CD4-positive, alpha-beta T cell treated with Interferon alpha-2 for 1 hour (primary cell): ENCODE results near the gene MALL.
"Not testable (repeated sequence)": the region's sequence is repeated elsewhere in the genome, so short reads cannot be mapped to it uniquely, and the experiment has no call there.

Experiments used
- DNase-seq, 2 donors: peaks; one replicate each; pipeline ENCODE4 v3.0.0-alpha.2; 2020 to 2022

Gene MALL

GRCh38 chr2:110115291-110116032, at the start of gene MALL:
MALL (minus strand) TSS chr2:110115822; CDS start chr2:110115792, 30 bp downstream.
- DNase-seq = no peak

- DNase-seq = peak in 1 of 2 donors; percentile 33
Observed at GRCh38 chr2:110157153-110157793, 41.7 kb upstream of the MALL start.

GRCh38 chr2:110154828-110155227, 39.2 kb upstream of the MALL start:
- DNase-seq = not testable (repeated sequence)

- not testable (repeated sequence) for DNase-seq
Observed at GRCh38 chr2:110154188-110154587, 38.6 kb upstream of the MALL start.

- DNase-seq = no peak
Observed at GRCh38 chr2:110153416-110153815, 37.8 kb upstream of the MALL start.

- no peak for DNase-seq
Observed at GRCh38 chr2:110152943-110153342, 37.3 kb upstream of the MALL start.

- DNase-seq = no peak
Observed at GRCh38 chr2:110149330-110150220, 34.0 kb upstream of the MALL start.

GRCh38 chr2:110146945-110147332, 31.3 kb upstream of the MALL start:
- no peak for DNase-seq

- DNase-seq = no peak
Observed at GRCh38 chr2:110146183-110146944, 30.7 kb upstream of the MALL start.

- no peak for DNase-seq
Observed at GRCh38 chr2:110143982-110144381, 28.4 kb upstream of the MALL start.

GRCh38 chr2:110140401-110140800, 24.8 kb upstream of the MALL start:
- no peak for DNase-seq

- no peak for DNase-seq
Observed at GRCh38 chr2:110134025-110134424, 18.4 kb upstream of the MALL start.

- no peak for DNase-seq
Observed at GRCh38 chr2:110131166-110131565, 15.5 kb upstream of the MALL start.

- DNase-seq = no peak
Observed at GRCh38 chr2:110130757-110131156, 15.1 kb upstream of the MALL start.

- no peak for DNase-seq
Observed at GRCh38 chr2:110126906-110127305, 11.3 kb upstream of the MALL start.

GRCh38 chr2:110126086-110126773, 10.6 kb upstream of the MALL start:
- DNase-seq = no peak

- DNase-seq = no peak
Observed at GRCh38 chr2:110124939-110125691, 9.5 kb upstream of the MALL start.

- no peak for DNase-seq
Observed at GRCh38 chr2:110124038-110124825, 8.6 kb upstream of the MALL start.

GRCh38 chr2:110121592-110121991, 6.0 kb upstream of the MALL start:
- no peak for DNase-seq

- DNase-seq = no peak
Observed at GRCh38 chr2:110121052-110121334, 5.4 kb upstream of the MALL start.
